Stromal cell of bone marrow (primary cell): ENCODE data around the gene ATP1B3.
"Not testable (repeated sequence)": the region's sequence is repeated elsewhere in the genome, so short reads cannot be mapped to it uniquely, and the experiment has no call there.

Experiments
- DNase-seq: peaks from one replicate; pipeline ENCODE4 v3.0.0-alpha.2; 2012; ENCODE audit warnings: low read depth

ATP1B3 gene

GRCh38 chr3:141949399-141949798, 73.0 kb downstream of the ATP1B3 start:
- no peak for DNase-seq

- no peak for DNase-seq
Observed at GRCh38 chr3:141949972-141950371, 73.5 kb downstream of the ATP1B3 start.

DNA sequence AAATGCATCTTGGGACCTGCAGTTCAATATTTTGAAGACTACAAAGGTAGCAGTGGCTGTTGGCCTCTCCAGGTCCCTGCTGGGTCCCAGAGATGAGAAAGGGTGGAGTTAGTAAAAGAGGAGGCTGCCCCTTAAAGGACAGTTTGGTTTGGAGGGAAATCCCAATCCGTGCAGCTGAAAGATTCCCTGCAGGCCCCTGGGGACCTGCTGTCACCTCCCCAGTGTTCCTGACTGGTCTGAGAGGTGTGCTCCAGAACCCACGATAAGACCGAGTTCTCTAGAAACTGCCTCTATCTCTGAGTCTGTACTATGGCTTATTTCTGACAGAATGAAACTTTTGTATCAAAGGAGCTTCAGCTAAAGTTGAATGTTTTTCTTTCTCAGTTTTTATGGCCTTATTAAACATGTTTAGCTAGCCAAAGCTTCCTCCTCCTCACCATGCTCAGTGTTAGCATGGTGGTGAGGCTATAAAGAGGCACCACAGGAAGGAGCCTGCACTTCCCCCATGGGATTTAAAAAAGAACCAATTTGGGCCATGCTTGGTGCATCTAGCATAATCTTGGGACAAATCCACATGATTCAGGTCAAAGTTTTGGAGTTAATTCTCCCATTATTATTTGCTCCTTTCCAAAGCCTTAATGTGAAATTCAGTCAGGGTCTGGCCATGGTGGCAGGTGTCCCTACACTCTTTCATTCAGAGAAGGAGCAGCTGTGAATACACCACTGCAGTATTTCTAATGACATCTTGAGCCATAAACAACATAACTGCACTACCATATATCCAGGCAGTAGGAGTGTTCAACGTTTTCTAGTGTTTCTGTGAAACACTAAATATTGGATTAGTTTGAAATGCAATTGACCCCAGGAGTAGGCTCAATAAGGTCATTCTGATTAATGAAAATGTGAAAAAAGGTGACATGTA, 74.4 kb downstream of the ATP1B3 start:
- no peak for DNase-seq

- no peak for DNase-seq
Observed at GRCh38 chr3:141952611-141953010, 76.2 kb downstream of the ATP1B3 start.

- DNase-seq = peak; percentile 9
Observed at GRCh38 chr3:141955175-141955574, 78.7 kb downstream of the ATP1B3 start.

DNA sequence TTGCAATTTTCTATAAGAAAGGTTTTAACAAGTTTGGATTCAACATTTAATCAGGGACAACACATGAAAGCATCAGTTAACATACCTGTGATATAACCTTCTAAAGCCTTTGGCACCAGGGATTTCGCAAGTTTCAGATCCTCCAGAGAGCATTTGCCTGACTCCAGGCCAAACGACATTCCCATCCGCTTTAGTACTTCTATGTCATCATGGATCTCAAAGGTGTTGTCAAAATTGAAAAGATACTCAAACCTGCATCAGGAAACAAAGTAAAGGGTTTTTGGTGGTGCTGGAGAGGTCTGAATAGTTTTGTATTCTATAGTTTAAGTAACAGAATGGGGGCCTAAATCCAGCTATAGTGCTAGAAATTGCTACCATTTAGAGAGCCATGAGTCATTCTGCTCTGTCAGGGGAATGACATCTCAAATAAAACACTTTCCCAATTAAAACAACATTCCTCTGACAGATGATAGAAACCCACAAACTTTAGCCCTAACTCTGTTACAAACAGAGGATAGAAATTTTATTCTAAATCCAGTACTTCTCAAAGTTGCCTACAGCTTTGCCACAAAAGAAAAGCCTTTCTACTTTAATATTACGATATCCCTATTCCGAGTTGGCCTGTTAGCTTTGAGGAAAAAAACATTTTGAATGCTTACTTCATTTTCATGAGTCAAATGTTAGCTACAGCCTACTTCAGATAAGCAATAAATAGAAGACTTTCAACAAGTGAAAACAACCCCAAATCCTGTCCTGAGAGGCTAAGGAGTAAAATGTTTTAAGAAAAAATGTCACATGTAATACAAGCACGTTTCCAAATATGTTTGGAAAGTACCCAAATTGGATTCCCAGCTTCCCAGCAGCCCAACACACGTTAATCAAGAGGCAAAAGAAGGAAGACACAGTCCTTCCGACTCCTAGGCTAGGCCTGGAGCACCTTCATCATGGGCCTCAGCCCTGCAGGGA, 83.4 kb downstream of the ATP1B3 start:
- peak; percentile 54 for DNase-seq

GRCh38 chr3:141960731-141961130, 84.3 kb downstream of the ATP1B3 start:
- peak; percentile 48 for DNase-seq

GRCh38 chr3:141963301-141963700, 86.9 kb downstream of the ATP1B3 start:
- DNase-seq = no peak

DNA sequence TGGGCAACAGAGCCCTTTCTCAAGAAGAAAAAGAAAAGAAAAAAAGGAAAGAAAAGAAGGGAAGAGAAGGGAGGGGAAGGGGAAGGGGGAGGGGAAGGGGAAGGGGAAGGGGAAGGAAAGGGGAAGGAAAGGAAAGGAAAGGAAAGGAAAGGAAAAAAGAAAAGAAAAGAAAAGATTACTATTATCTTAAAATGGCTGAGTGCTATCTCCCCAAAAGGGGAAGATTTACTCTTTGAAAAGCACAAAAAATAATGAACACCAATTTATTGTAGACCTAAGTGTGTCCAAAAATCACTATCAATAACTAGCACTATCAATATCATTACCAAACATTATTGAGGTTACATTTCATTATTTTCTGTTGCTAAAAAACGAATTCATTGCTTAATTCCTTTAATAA, 89.0 kb downstream of the ATP1B3 start:
- DNase-seq = no peak

- no peak for DNase-seq
Observed at GRCh38 chr3:141969711-141970110, 93.3 kb downstream of the ATP1B3 start.

- no peak for DNase-seq
Observed at GRCh38 chr3:141971571-141971970, 95.1 kb downstream of the ATP1B3 start.

DNA sequence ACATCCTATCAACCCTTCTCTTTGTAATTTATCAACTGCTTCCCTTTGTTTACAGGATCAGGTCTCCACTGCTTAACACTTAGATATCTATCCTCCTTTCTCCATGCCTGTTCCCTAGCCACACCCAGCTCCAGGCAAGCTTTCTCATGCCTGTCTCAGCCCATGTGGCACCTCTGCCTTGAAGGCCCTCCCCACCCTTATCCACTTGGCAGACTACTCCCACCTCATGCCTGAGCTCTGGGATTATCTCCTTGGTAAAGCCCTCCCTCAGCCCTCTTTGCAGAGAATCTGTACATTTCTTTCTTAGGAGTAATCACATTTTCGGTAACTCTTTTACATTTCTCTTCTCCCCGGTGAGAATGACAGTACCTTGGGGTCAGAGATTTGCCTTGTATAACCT, 96.0 kb downstream of the ATP1B3 start:
- no peak for DNase-seq

- DNase-seq = not testable (repeated sequence)
Observed at GRCh38 chr3:141974777-141975176, 98.3 kb downstream of the ATP1B3 start.
